ENCODE data around the gene TAS2R10.

- TF ChIP-seq, protein P1, sequence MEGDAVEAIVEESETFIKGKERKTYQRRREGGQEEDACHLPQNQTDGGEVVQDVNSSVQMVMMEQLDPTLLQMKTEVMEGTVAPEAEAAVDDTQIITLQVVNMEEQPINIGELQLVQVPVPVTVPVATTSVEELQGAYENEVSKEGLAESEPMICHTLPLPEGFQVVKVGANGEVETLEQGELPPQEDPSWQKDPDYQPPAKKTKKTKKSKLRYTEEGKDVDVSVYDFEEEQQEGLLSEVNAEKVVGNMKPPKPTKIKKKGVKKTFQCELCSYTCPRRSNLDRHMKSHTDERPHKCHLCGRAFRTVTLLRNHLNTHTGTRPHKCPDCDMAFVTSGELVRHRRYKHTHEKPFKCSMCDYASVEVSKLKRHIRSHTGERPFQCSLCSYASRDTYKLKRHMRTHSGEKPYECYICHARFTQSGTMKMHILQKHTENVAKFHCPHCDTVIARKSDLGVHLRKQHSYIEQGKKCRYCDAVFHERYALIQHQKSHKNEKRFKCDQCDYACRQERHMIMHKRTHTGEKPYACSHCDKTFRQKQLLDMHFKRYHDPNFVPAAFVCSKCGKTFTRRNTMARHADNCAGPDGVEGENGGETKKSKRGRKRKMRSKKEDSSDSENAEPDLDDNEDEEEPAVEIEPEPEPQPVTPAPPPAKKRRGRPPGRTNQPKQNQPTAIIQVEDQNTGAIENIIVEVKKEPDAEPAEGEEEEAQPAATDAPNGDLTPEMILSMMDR (IDR thresholded peaks at IDR 0.05) = no peak
- TF ChIP-seq POLR2AphosphoS5 (IDR thresholded peaks at IDR 0.05) (no peak), POLR2A (IDR thresholded peaks at IDR 0.05) (no peak), EP300 (IDR thresholded peaks at IDR 0.05) (no peak)
Observed at GRCh38 chr12:10873378-10873777, 47.2 kb upstream of the TAS2R10 start.

All from upper lobe of left lung (tissue), 4 donors.